GM19452 (cell line): ENCODE results near the gene ZGPAT.

ENCODE experiments used
- ATAC-seq: cut with Tn5 transposase; IDR thresholded peaks from one replicate; pipeline ENCODE4 v1.9.1; 2021; ENCODE audit not compliant: unreplicated experiment

Gene ZGPAT

GRCh38 chr20:63691711-63692435 lies 16.0 kb upstream of the ZGPAT start:
- ATAC-seq = no peak

GRCh38 chr20:63692436-63693082 lies 15.3 kb upstream of the ZGPAT start:
- ATAC-seq = no peak

- ATAC-seq = no peak
These were observed 14.6 kb upstream of the ZGPAT start for GRCh38 chr20:63693083-63693732.

GRCh38 chr20:63693733-63694583 lies 13.9 kb upstream of the ZGPAT start:
- ATAC-seq = no peak

- ATAC-seq = no peak
These were observed 13.0 kb upstream of the ZGPAT start for GRCh38 chr20:63694584-63695423.

GRCh38 chr20:63695424-63696305 lies 12.2 kb upstream of the ZGPAT start:
- no peak for ATAC-seq

GRCh38 chr20:63696306-63696627 lies 11.6 kb upstream of the ZGPAT start:
- no peak for ATAC-seq

GRCh38 chr20:63696628-63697356 lies 11.0 kb upstream of the ZGPAT start, which contains the start of gene TNFRSF6B:
TNFRSF6B (plus strand) TSS chr20:63696652; CDS start chr20:63696768, 116 bp downstream.
- no peak for ATAC-seq

GRCh38 chr20:63697357-63697867 lies 10.4 kb upstream of the ZGPAT start:
- ATAC-seq = no peak

- ATAC-seq = no peak
These were observed 9.8 kb upstream of the ZGPAT start for GRCh38 chr20:63697868-63698545.

- no peak for ATAC-seq
These were observed 8.9 kb upstream of the ZGPAT start for GRCh38 chr20:63698739-63699465.

- no peak for ATAC-seq
These were observed 8.2 kb upstream of the ZGPAT start for GRCh38 chr20:63699466-63700198.

- ATAC-seq = no peak
These were observed 7.4 kb upstream of the ZGPAT start for GRCh38 chr20:63700199-63701050.

GRCh38 chr20:63701051-63701328 lies 6.8 kb upstream of the ZGPAT start:
- no peak for ATAC-seq

- no peak for ATAC-seq
These were observed 6.4 kb upstream of the ZGPAT start for GRCh38 chr20:63701329-63702035.
